Ishikawa (cell line): Measurements from ENCODE around the gene GMDS.

Experiments
- CEBPB ChIP-seq: IDR thresholded peaks from 2 replicates; pipeline ENCODE4 v1.6.1; 2012
- CREB1 ChIP-seq: IDR thresholded peaks from 2 replicates; pipeline ENCODE4 v1.6.1; 2012; ENCODE audit warnings: low read depth
- EGR1 ChIP-seq: IDR thresholded peaks from 2 replicates; pipeline ENCODE4 v1.6.1; 2012
- EP300 ChIP-seq: IDR thresholded peaks from 2 replicates; pipeline ENCODE4 v1.6.1; 2012; ENCODE audit warnings: borderline replicate concordance
- FOXM1 ChIP-seq: IDR thresholded peaks from 2 replicates; pipeline ENCODE4 v1.6.1; 2012; ENCODE audit warnings: low read depth, borderline replicate concordance
- NFIC ChIP-seq: IDR thresholded peaks from 2 replicates; pipeline ENCODE4 v1.6.1; 2012
- RAD21 ChIP-seq: IDR thresholded peaks from 2 replicates; pipeline ENCODE4 v1.6.1; 2012; ENCODE audit warnings: low read depth
- TAF1 ChIP-seq: IDR thresholded peaks from 2 replicates; pipeline ENCODE4 v1.6.1; 2012; ENCODE audit warnings: low read depth, mild to moderate bottlenecking
- TCF12 ChIP-seq: IDR thresholded peaks from 2 replicates; pipeline ENCODE4 v1.6.1; 2012; ENCODE audit warnings: low read depth
- TEAD4 ChIP-seq: IDR thresholded peaks from 2 replicates; pipeline ENCODE4 v1.6.1; 2012
- YY1 ChIP-seq: IDR thresholded peaks from 2 replicates; pipeline ENCODE4 v1.6.1; 2012; ENCODE audit warnings: low read depth
- ZBTB7A ChIP-seq: IDR thresholded peaks from 2 replicates; pipeline ENCODE4 v1.6.1; 2012; ENCODE audit warnings: low read depth
- TF ChIP-seq, protein P1 (sequence below): IDR thresholded peaks from 2 replicates; pipeline ENCODE4 v1.6.1; 2012
- TF ChIP-seq, protein P2 (sequence below): IDR thresholded peaks from 2 replicates; pipeline ENCODE4 v1.6.1; 2012
- TF ChIP-seq, protein P3 (sequence below): IDR thresholded peaks from 2 replicates; pipeline ENCODE4 v1.6.1; 2012; ENCODE audit warnings: low read depth, mild to moderate bottlenecking

Gene GMDS

DNA sequence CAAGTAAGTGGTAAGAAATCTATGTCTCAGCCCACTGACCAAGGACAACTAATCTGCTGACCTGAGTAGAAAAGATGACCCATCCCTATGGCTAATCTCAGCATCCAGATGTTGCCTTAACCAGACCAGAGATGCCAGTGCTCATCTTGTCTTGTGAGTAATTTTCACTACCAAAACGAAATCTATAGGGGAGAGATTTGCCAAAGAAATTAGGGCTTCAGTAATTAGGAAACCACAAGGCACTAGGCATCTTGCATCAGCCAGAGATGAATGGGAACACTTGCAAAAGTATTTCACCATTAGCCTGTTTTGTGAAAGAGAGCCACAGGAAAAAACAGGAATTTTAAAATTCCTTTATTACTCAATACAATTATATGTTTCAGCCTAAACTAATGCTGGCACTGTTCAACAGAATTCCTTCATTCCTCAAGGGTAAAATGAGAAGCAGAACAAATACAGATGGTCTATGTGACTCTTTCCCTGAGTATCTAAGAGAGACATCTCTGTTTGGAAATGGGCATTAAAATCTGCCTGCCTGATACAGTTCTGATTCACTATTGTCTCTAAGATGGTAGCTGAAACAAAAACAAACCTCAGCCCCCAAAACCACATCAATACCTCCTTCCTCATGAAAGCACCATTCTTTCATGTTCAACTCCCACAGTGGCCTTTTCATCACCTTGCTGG, 87.8 kb downstream of the GMDS start:
- TF ChIP-seq EP300, result no peak
- no peak for TF ChIP-seq TCF12
- TF ChIP-seq, protein P1, sequence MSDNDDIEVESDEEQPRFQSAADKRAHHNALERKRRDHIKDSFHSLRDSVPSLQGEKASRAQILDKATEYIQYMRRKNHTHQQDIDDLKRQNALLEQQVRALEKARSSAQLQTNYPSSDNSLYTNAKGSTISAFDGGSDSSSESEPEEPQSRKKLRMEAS, result no peak
- TF ChIP-seq, protein P2, sequence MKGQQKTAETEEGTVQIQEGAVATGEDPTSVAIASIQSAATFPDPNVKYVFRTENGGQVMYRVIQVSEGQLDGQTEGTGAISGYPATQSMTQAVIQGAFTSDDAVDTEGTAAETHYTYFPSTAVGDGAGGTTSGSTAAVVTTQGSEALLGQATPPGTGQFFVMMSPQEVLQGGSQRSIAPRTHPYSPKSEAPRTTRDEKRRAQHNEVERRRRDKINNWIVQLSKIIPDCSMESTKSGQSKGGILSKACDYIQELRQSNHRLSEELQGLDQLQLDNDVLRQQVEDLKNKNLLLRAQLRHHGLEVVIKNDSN, result no peak
- TF ChIP-seq TEAD4, result no peak
- no peak for TF ChIP-seq CREB1
- no peak for TF ChIP-seq EGR1
- no peak for TF ChIP-seq RAD21
- TF ChIP-seq FOXM1, result no peak
- no peak for TF ChIP-seq ZBTB7A
- TF ChIP-seq, protein P3, sequence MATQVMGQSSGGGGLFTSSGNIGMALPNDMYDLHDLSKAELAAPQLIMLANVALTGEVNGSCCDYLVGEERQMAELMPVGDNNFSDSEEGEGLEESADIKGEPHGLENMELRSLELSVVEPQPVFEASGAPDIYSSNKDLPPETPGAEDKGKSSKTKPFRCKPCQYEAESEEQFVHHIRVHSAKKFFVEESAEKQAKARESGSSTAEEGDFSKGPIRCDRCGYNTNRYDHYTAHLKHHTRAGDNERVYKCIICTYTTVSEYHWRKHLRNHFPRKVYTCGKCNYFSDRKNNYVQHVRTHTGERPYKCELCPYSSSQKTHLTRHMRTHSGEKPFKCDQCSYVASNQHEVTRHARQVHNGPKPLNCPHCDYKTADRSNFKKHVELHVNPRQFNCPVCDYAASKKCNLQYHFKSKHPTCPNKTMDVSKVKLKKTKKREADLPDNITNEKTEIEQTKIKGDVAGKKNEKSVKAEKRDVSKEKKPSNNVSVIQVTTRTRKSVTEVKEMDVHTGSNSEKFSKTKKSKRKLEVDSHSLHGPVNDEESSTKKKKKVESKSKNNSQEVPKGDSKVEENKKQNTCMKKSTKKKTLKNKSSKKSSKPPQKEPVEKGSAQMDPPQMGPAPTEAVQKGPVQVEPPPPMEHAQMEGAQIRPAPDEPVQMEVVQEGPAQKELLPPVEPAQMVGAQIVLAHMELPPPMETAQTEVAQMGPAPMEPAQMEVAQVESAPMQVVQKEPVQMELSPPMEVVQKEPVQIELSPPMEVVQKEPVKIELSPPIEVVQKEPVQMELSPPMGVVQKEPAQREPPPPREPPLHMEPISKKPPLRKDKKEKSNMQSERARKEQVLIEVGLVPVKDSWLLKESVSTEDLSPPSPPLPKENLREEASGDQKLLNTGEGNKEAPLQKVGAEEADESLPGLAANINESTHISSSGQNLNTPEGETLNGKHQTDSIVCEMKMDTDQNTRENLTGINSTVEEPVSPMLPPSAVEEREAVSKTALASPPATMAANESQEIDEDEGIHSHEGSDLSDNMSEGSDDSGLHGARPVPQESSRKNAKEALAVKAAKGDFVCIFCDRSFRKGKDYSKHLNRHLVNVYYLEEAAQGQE, result no peak
- TF ChIP-seq YY1, result no peak
- TF ChIP-seq NFIC, result no peak
- TF ChIP-seq TAF1, result no peak
- no peak for TF ChIP-seq CEBPB

DNA sequence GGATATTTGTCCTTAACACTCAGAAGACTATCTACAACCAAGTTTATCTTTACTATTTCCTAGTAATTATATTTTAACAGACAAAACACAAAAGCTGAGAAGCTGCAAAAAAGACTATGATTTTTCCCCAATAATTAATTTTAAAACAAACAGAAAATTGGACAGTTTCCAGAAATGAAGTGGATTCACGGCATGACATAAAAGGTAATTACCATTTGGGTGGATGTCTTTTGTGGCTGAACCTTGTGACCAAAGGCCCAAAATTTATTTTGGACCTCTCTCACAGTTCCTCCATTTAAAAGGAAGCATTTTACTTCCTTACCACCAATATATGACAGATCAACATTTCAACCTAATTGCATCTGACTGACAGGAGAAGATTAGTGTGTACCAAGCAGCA, 90.2 kb downstream of the GMDS start:
- TF ChIP-seq EP300 (no peak), TEAD4 (no peak), TCF12 (no peak), EGR1 (no peak), CREB1 (no peak), TAF1 (no peak), CEBPB (no peak), FOXM1 (no peak), ZBTB7A (no peak), RAD21 (no peak)
- TF ChIP-seq, protein P2, result no peak
- TF ChIP-seq, protein P3, result no peak
- TF ChIP-seq, protein P1, result no peak

DNA sequence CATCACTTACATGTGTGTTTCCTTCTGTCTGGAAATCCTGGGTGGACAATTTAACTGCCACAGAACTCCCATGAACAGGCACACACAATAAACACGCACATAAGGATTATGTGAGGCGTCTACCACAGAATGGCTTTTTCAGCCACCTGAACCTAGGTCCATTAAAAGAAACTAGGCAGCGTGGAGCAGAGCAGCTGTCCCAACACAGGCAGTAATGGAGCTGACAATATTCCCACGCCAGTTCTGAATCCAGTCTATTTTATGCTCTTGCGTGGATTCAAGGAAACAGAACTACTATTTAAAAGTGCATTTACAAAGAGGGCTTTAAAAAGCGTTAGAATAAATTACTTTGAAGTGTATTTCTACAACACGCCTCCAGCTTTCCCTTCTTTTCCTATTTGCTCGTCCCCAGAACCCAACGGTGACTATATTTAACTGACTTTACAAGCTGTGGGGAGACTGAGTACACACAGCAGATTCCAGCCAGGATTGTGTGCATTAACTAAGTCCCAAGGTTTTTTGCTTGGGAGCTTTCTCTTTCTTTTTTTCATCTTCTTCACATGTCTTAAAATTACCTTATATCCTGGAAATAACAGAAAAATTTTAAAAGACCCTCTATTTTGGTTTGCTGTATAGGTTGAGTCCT, 95.9 kb downstream of the GMDS start:
- TF ChIP-seq FOXM1 (no peak), TAF1 (no peak), NFIC (no peak), CREB1 (no peak), YY1 (no peak), EP300 (no peak), TCF12 (no peak), RAD21 (no peak), CEBPB (no peak), TEAD4 (no peak)
- TF ChIP-seq, protein P3, result no peak
- TF ChIP-seq, protein P2, result no peak
- TF ChIP-seq, protein P1, result no peak
